IMR-90 (cell line): ENCODE data around the gene DPH3. TPM values are rescaled to one million over a fixed set of nuclear protein-coding genes. Genes with fewer than 3 reads are reported as not detected.
A peak's percentile ranks its signal among the peaks of the same experiment; 100 is the strongest.

Experiments
- ATAC-seq: fragments of 200-7000 bp; cut with Tn5 transposase; 2 replicates; pipeline ENCODE4 v1.9.1; 2020; ENCODE audit warnings: low read depth, mild to moderate bottlenecking, moderate library complexity
- BruUV-seq: library from RNA; stranded (reverse); fragments of 400-500 nt; replicated peaks from 2 replicates; lab custom pipeline; 2021; lab: Mats Ljungman, UMichigan
- CTCF ChIA-PET: fragments of 300-600 bp; formaldehyde crosslinking; extraction: SDS; loops from one replicate; lab custom pipeline; 2021; ENCODE audit warnings: antibody characterized with exemption; lab: Yijun Ruan, JAX
- POLR2A ChIA-PET: fragments of 300-600 bp; sonication (Branson Sonifier 250); formaldehyde crosslinking; loops from one replicate; lab custom pipeline; 2022; ENCODE audit warnings: antibody characterized with exemption; ENCODE audit not compliant: unreplicated experiment; lab: Charles Lee
- DNase-seq: peaks from one replicate; pipeline ENCODE4 v3.0.0; 2013
- H2AFZ ChIP-seq: replicated peaks from 2 replicates; pipeline ENCODE3; 2013; ENCODE audit warnings: low read length, mild to moderate bottlenecking; ENCODE audit not compliant: poor library complexity
- H2AK5ac ChIP-seq: 2 replicates; pipeline ENCODE4 v1.6.1; 2013; ENCODE audit warnings: low read depth, low read length, inconsistent platforms
- H2AK9ac ChIP-seq: replicated peaks from 2 replicates; pipeline ENCODE3; 2013; ENCODE audit warnings: mild to moderate bottlenecking, low read depth, low read length, moderate library complexity; ENCODE audit not compliant: poor library complexity
- H2BK120ac ChIP-seq: 2 replicates; pipeline ENCODE4 v1.6.1; 2013; ENCODE audit warnings: low read depth, low read length, inconsistent platforms
- H2BK15ac ChIP-seq: 3 replicates; pipeline ENCODE4 v1.6.1; 2013; ENCODE audit warnings: low read depth, low read length, inconsistent platforms
- H2BK20ac ChIP-seq: 2 replicates; pipeline ENCODE4 v1.6.1; 2013; ENCODE audit warnings: low read depth, mild to moderate bottlenecking, inconsistent platforms, low read length, moderate library complexity
- H2BK5ac ChIP-seq: 2 replicates; pipeline ENCODE4 v1.6.1; 2013; ENCODE audit warnings: mild to moderate bottlenecking, low read depth, low read length, inconsistent platforms; ENCODE audit not compliant: poor library complexity, severe bottlenecking
- H3K14ac ChIP-seq: replicated peaks from 2 replicates; pipeline ENCODE4 v1.6.1; 2013; ENCODE audit warnings: low read depth, low read length, inconsistent platforms
- H3K18ac ChIP-seq: 2 replicates; pipeline ENCODE4 v1.6.1; 2013; ENCODE audit warnings: low read depth, low read length, control low read depth
- H3K23ac ChIP-seq: 2 replicates; pipeline ENCODE4 v1.6.1; 2013; ENCODE audit warnings: low read depth, low read length, inconsistent platforms
- H3K27ac ChIP-seq: 2 replicates; pipeline ENCODE4 v1.5.1; 2013; ENCODE audit warnings: mild to moderate bottlenecking, control low read depth, low read length; ENCODE audit not compliant: insufficient read depth
- H3K27me3 ChIP-seq: 2 replicates; pipeline ENCODE4 v1.6.1; 2013; ENCODE audit warnings: low read length; ENCODE audit not compliant: control insufficient read depth, insufficient read depth
- H3K36me3 ChIP-seq: 2 replicates; pipeline ENCODE4 v1.6.1; 2013; ENCODE audit warnings: low read length, mixed read lengths; ENCODE audit not compliant: control insufficient read depth, insufficient read depth
- H3K4ac ChIP-seq: 2 replicates; pipeline ENCODE4 v1.6.1; 2013; ENCODE audit warnings: low read depth, low read length, inconsistent platforms
- H3K4me1 ChIP-seq: 2 replicates; pipeline ENCODE4 v1.6.1; 2013; ENCODE audit warnings: low read length, mixed read lengths; ENCODE audit not compliant: control insufficient read depth, insufficient read depth
- H3K4me2 ChIP-seq: 2 replicates; pipeline ENCODE4 v1.6.1; 2013; ENCODE audit warnings: low read depth, mild to moderate bottlenecking, control low read depth, low read length, moderate library complexity
- H3K4me3 ChIP-seq: 2 replicates; pipeline ENCODE4 v1.5.1; 2013; ENCODE audit warnings: low read depth, mild to moderate bottlenecking, control low read depth, low read length, moderate library complexity; ENCODE audit not compliant: insufficient read depth
- H3K56ac ChIP-seq: 2 replicates; pipeline ENCODE4 v1.6.1; 2013; ENCODE audit warnings: low read length, inconsistent platforms; ENCODE audit not compliant: insufficient read depth; ENCODE audit errors: extremely low read depth
- H3K79me1 ChIP-seq, 2 experiments: 2 replicates each; pipeline ENCODE4 v1.6.1; 2013; ENCODE audit warnings: low read length in 2 of 2, inconsistent platforms in 1 of 2, low read depth in 1 of 2
- H3K9ac ChIP-seq: 2 replicates; pipeline ENCODE4 v1.6.1; 2013; ENCODE audit warnings: low read depth, low read length, control low read depth
- H3K9me1 ChIP-seq: 2 replicates; pipeline ENCODE4 v1.6.1; 2013; ENCODE audit warnings: low read length, inconsistent platforms; ENCODE audit not compliant: insufficient read depth
- H3K9me3 ChIP-seq: 2 replicates; pipeline ENCODE4 v1.6.1; 2013; ENCODE audit warnings: low read length; ENCODE audit not compliant: control insufficient read depth, insufficient read depth
- H4K20me1 ChIP-seq: 2 replicates; pipeline ENCODE4 v1.6.1; 2013; ENCODE audit warnings: low read length, inconsistent platforms; ENCODE audit not compliant: insufficient read depth
- H4K5ac ChIP-seq: 2 replicates; pipeline ENCODE4 v1.6.1; 2013; ENCODE audit warnings: mild to moderate bottlenecking, low read depth, low read length, control low read depth
- H4K8ac ChIP-seq, 2 experiments: 2 replicates each; pipeline ENCODE4 v1.6.1; 2013; ENCODE audit warnings: low read depth in 2 of 2, low read length in 2 of 2, control low read depth in 1 of 2, inconsistent platforms in 1 of 2
- H4K91ac ChIP-seq: 2 replicates; pipeline ENCODE4 v1.6.1; 2013; ENCODE audit warnings: low read depth, low read length, inconsistent platforms; ENCODE audit not compliant: insufficient read depth
- CEBPB ChIP-seq: IDR thresholded peaks from 2 replicates; pipeline ENCODE4 v1.6.1; 2012; ENCODE audit warnings: low read depth, low read length, improper control_type of control experiment
- RAD21 ChIP-seq: IDR thresholded peaks from 2 replicates; pipeline ENCODE4 v1.6.1; 2012; ENCODE audit warnings: low read length, improper control_type of control experiment
- RFX5 ChIP-seq: IDR thresholded peaks from 2 replicates; pipeline ENCODE4 v1.8.0; 2012; ENCODE audit warnings: low read depth, mild to moderate bottlenecking, low read length, moderate library complexity
- USF2 ChIP-seq: fragments of 150-350 bp; IDR thresholded peaks from 2 replicates; pipeline ENCODE4 v1.6.1; 2017; ENCODE audit warnings: mild to moderate bottlenecking, antibody characterized with exemption, low read length, low read depth
- WGBS, 2 experiments: methylation state at CpG; one replicate each; pipeline versions ENCODE4 v1.1.5 to v1.1.7; 2013; ENCODE audit warnings: missing lambda C conversion rate in 2 of 2; ENCODE audit not compliant: insufficient read length in 1 of 2; ENCODE audit errors: extremely low coverage in 2 of 2; 5-methylcytosine and 5-hydroxymethylcytosine counted together
- dilution Hi-C: fragments of 300-500 bp; cut with HindIII; formaldehyde crosslinking; loops from one replicate; pipeline ENCODE4 v1.14.3; 2018; ENCODE audit warnings: low sequenced_read_pairs; ENCODE audit not compliant: unreplicated experiment
- in situ Hi-C: fragments of 300-500 bp; cut with MboI; formaldehyde crosslinking; loops from 3 replicates; pipeline ENCODE4 v1.14.3; 2019; ENCODE audit warnings: low sequenced_read_pairs, inconsistent platforms, mixed read lengths
- intact Hi-C: fragments of 100-400 bp; cut with micrococcal nuclease; formaldehyde crosslinking; loops from 2 replicates; pipeline ENCODE4 v1.10.0; 2022
- polyA plus RNA-seq, 3 experiments: library from polyadenylated mRNA; depleted of rRNA; stranded (reverse); fragments of >200 nt; gene quantifications; 2 replicates each; pipeline ENCODE4 v1.2.3, GENCODE V29; 2012; ENCODE audit warnings: low replicate concordance in 1 of 3
- total RNA-seq: library from RNA; depleted of rRNA; stranded (reverse); fragments of >200 nt; gene quantifications from 2 replicates; pipeline ENCODE4 v1.2.3, GENCODE V29; 2012

Gene DPH3
- total and polyA plus RNA-seq, 2 of the 4 experiments (the other 2 are of a cell fraction) = 12.9 to 32.1 TPM

GRCh38 chr3:16241225-16241624, 23.5 kb downstream of the DPH3 start:
- Histone ChIP-seq H3K9ac (no peak overlapping the region), H2BK120ac (no peak overlapping the region), H3K27ac (no peak overlapping the region), H2AFZ (no peak overlapping the region), H3K4ac (no peak overlapping the region), H4K20me1 (no peaks in the 10 kb centered on the region), H3K4me1 (peaks cover 18% of the 10 kb centered on the region), H2BK20ac (no peak overlapping the region), H4K91ac (no peak overlapping the region), H2BK15ac (0 out of 3 replicates have a peak overlapping the region, but pooled peaks have one; percentile 15), H2BK5ac (no peak overlapping the region), H3K56ac (no peak overlapping the region), H3K79me1 (no peaks in the 10 kb centered on the region), H3K27me3 (no peaks in the 10 kb centered on the region), H2AK5ac (no peak overlapping the region), H3K9me1 (peaks cover 21% of the 10 kb centered on the region), H3K4me2 (no peak overlapping the region), H4K5ac (no peak overlapping the region), H3K36me3 (no peaks in the 10 kb centered on the region), H3K18ac (no peak overlapping the region), H3K14ac (no peak overlapping the region), H3K23ac (no peak overlapping the region), H4K8ac (no peak overlapping the region), H3K4me3 (no peak overlapping the region), H2AK9ac (no peak overlapping the region), H3K9me3 (no peaks in the 10 kb centered on the region)
- in situ Hi-C loops (loop anchor here (5.0 to 25.0 kb wide), 3 partner anchors 59 to 604 kb away; no protein-coding TSS in a partner anchor), dilution Hi-C loops (no loop called here), intact Hi-C loops (loop anchor here (2.0 to 10.0 kb wide), 2 partner anchors 58 to 606 kb away; no protein-coding TSS in a partner anchor)
- no peak for TF ChIP-seq CEBPB
- no peak for TF ChIP-seq RAD21
- TF ChIP-seq USF2 = no peak
- TF ChIP-seq RFX5 = no peak
- DNase-seq (no peak), ATAC-seq (no peak)
- ChIA-PET CTCF (no interaction called here), POLR2A (no interaction called here)
- no CpG with 5 or more reads among the region's 5 CpGs for WGBS, 2 experiments
- BruUV-seq = no TSS peak
